Stomach (tissue), 9 donors: Measurements from ENCODE around the gene UBXN2A. TPM values are rescaled to one million over a fixed set of nuclear protein-coding genes. Genes with fewer than 3 reads are reported as not detected.
A peak's percentile ranks its signal among the peaks of the same experiment; 100 is the strongest.

Source experiments
- DNase-seq, 2 donors: peaks; one replicate each; pipeline versions ENCODE4 v3.0.0 to v3.0.0-alpha.2; 2013 to 2019
- H3K27ac ChIP-seq, 5 donors: fragments of 200-600 bp in 4 of 5; sonication (generic) in 4 of 5; one replicate each; pipeline ENCODE4 v1.5.1; 2013 to 2019; ENCODE audit warnings: mild to moderate bottlenecking in 1 of 5, moderate library complexity in 1 of 5
- H3K27me3 ChIP-seq, 3 donors: fragments of 200-600 bp; sonication (generic); one replicate each; pipeline ENCODE4 v1.5.1; 2017 to 2019; ENCODE audit warnings: mixed run types in 1 of 3
- H3K36me3 ChIP-seq, 4 donors: fragments of 200-600 bp; sonication (generic); 1 replicate in 3 of 4; 2 replicates in 1 of 4; pipeline ENCODE4 v1.5.1; 2016 to 2019
- H3K4me1 ChIP-seq, 4 donors: fragments of 200-600 bp; sonication (generic); one replicate each; pipeline ENCODE4 v1.5.1; 2016 to 2019
- H3K4me3 ChIP-seq, 4 donors: fragments of 200-600 bp; sonication (generic) in 3 of 4; one replicate each; pipeline ENCODE4 v1.5.1; 2016 to 2019; ENCODE audit warnings: mild to moderate bottlenecking in 1 of 4
- H3K9me3 ChIP-seq, 4 donors: fragments of 200-600 bp; sonication (generic); one replicate each; pipeline ENCODE4 v1.5.1; 2016 to 2019
- EP300 ChIP-seq: sonication (generic); formaldehyde crosslinking; IDR thresholded peaks from one replicate; pipeline ENCODE4 v1.6.1; 2017; ENCODE audit warnings: antibody characterized with exemption
- POLR2A ChIP-seq, 4 donors: fragments of 450-650 bp; IDR thresholded peaks; one replicate each; pipeline ENCODE4 v1.6.1; 2016; ENCODE audit warnings: antibody characterized with exemption in 4 of 4, control low read depth in 2 of 4, mild to moderate bottlenecking in 1 of 4, moderate library complexity in 1 of 4
- POLR2AphosphoS5 ChIP-seq, 3 donors: sonication (generic); formaldehyde crosslinking; IDR thresholded peaks; one replicate each; pipeline ENCODE4 v1.6.1; 2016; ENCODE audit warnings: antibody characterized with exemption in 3 of 3
- WGBS, 5 donors: extraction: QIAGEN DNeasy Blood & Tissue Kit in 3 of 5; methylation state at CpG; one replicate each; pipeline versions ENCODE4 v1.1.5 to v1.1.7; 2013 to 2018; 5-methylcytosine and 5-hydroxymethylcytosine counted together
- intact Hi-C: fragments of 100-400 bp; cut with DNase I; formaldehyde crosslinking; loops from one replicate; pipeline ENCODE4 v1.15.1; 2023; ENCODE audit warnings: low total_unique reads
- polyA plus RNA-seq, 3 donors: library from polyadenylated mRNA; stranded (reverse); fragments of 200-250 nt; gene quantifications; one replicate each; pipeline ENCODE4 v1.2.3, GENCODE V29; 2013
- total RNA-seq, 5 donors: library from RNA; depleted of rRNA; stranded (reverse); fragments of >200 nt; gene quantifications; one replicate each; pipeline versions ENCODE4 v1.1.0 to v1.2.3, GENCODE V29; 2014 to 2016
- TF ChIP-seq, protein P1 (sequence below), 7 experiments: fragments of 450-650 bp in 4 of 7; fragments of 200-600 bp in 3 of 7; sonication (generic) in 3 of 7; IDR thresholded peaks; one replicate each; pipeline ENCODE4 v1.5.1; 2016 to 2019; ENCODE audit warnings: antibody characterized with exemption in 7 of 7, control low read depth in 2 of 7, mild to moderate bottlenecking in 1 of 7
- donor health status: healthy with polysubstance abuse.
- donor health status: Bipolar disorder and iron deficiency.
- donor health status: healthy.

UBXN2A gene
- total and polyA plus RNA-seq, 8 donors: 3.6 to 53.6 (median 7.6) TPM

DNA sequence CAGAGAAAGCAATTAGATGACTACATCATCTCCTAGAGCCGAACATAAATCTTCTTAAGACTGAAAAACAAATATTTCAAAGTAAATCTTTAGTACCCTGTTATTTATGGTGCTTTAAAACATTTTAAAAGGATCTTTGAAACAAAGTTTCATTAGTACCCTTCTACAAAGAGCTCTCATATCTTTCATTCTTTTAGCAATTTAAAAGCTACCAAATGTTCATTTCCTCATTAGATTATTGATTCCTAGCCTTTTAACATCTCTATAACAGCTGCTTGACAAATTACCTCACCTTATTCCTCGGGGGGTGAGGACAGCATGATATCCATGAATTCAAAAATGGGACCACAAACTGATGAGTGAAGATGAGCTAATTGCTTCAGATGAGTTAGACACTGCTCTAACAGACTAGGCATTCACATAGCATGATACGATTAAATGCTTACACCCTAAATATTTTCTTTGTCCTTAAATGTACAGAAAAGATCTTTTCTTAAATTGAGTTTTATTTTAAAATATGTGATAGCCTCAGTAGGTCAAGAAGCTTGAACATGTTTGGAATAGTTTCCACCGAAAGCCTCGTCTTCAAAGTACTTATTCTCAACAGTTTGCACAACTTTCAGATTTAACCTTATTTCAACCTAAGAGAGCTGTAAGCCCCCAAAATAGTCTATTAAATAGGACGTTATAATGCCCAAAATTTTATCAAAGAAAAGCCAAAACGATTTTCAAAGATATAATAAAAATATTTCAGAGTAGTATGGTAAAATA, 15.5 kb upstream of the UBXN2A start:
- DNase-seq: no peak
- Histone ChIP-seq H3K27me3 (no peaks in the 10 kb centered on the region), H3K27ac (peak overlapping the region in 3 of 5 donors; percentile 94 to 100 (median 98)), H3K4me3 (peak overlapping the region in 3 of 4 donors; percentile 78 to 90 (median 89)), H3K36me3 (no peaks in the 10 kb centered on the region), H3K4me1 (peaks cover 22 to 74% (median 41%) of the 10 kb centered on the region in 4 donors), H3K9me3 (no peaks in the 10 kb centered on the region)
- intact Hi-C loops: loop anchor here (10.0 kb wide), 1 partner anchor 150 kb away; the partner anchor contains the start of gene SF3B6
- WGBS, 5 donors: 22 to 26% (median 23%) methylated on average over 7 of the region's 7 CpGs
- TF ChIP-seq POLR2A (IDR thresholded peaks at IDR 0.05) (no peak), POLR2AphosphoS5 (IDR thresholded peaks at IDR 0.05) (no peak), EP300 (no peak)
- TF ChIP-seq, protein P1, sequence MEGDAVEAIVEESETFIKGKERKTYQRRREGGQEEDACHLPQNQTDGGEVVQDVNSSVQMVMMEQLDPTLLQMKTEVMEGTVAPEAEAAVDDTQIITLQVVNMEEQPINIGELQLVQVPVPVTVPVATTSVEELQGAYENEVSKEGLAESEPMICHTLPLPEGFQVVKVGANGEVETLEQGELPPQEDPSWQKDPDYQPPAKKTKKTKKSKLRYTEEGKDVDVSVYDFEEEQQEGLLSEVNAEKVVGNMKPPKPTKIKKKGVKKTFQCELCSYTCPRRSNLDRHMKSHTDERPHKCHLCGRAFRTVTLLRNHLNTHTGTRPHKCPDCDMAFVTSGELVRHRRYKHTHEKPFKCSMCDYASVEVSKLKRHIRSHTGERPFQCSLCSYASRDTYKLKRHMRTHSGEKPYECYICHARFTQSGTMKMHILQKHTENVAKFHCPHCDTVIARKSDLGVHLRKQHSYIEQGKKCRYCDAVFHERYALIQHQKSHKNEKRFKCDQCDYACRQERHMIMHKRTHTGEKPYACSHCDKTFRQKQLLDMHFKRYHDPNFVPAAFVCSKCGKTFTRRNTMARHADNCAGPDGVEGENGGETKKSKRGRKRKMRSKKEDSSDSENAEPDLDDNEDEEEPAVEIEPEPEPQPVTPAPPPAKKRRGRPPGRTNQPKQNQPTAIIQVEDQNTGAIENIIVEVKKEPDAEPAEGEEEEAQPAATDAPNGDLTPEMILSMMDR (IDR thresholded peaks at IDR 0.05): no peak

DNA sequence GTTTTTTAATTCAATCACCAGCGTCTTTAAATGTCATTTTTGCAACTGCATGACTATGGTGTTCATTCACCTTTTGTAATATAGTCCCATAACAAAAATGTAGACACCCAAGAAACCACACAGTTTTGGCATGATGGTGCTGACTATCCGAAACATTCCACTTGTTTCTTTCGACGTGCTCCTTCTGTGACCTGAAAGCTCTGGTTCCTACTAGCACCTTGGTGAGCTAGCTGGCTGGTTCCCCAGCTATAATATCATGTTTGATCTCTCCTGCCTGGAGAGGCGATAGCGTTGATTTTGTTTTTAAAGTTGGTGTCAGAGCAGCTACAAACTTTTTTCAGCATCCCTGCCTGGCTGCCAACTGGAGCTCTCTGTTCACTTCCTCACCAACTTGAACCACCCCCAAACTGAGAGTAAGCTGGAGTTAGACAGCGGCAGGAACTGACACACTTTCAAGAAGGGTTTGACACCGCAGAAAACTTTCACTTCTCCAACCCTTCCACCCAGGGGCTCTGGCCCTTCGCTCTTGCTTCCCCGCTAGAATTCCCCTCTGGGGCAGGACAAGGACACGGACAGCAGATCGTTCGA, 14.5 kb upstream of the UBXN2A start:
- Histone ChIP-seq H3K9me3 (no peaks in the 10 kb centered on the region), H3K36me3 (peaks cover 0 to 1% (median under 1%) of the 10 kb centered on the region in 4 donors), H3K4me1 (peaks cover 22 to 65% (median 42%) of the 10 kb centered on the region in 4 donors), H3K27me3 (no peaks in the 10 kb centered on the region), H3K4me3 (peak overlapping the region; percentile 78 to 90 (median 84)), H3K27ac (peak overlapping the region; percentile 93 to 100 (median 98))
- 0 to 1% (median 1%) methylated on average over 13 of the region's 13 CpGs for WGBS, 5 donors
- DNase-seq: peak; percentile 52 to 87
- peak; percentile 52 to 58 (median 54) for TF ChIP-seq POLR2AphosphoS5 (IDR thresholded peaks at IDR 0.05)
- no peak for TF ChIP-seq EP300
- intact Hi-C loops: loop anchor here (10.0 kb wide), 1 partner anchor 149 kb away; the partner anchor contains the start of gene SF3B6

DNA sequence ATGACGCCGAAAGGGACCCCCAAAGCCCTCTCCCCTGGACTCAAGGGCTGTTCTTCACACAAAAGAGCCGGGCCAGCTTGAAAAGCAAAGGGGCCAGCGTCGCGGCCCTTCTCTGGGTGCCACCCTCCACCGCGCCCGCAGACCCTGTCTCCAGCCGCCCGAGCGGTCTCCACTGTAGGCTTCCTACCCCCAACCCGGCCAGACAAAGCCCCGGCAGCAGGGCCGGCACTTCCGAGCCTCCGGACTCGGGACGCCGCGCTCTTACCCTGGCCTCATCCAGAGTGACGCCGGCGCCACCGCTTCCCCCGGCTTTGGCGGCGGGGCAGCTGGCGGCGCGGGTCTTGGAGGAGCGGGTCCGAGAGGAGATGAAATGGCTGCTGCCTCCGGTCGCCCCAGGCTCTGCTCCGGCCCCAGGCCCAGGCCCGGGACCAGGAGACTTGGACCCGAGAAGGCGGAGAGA, 13.9 kb upstream of the UBXN2A start:
- TF ChIP-seq, protein P1 (IDR thresholded peaks at IDR 0.05): no peak
- no peak for TF ChIP-seq EP300
- TF ChIP-seq POLR2AphosphoS5 (IDR thresholded peaks at IDR 0.05): no peak
- no peak for TF ChIP-seq POLR2A (IDR thresholded peaks at IDR 0.05)
- no peaks in the 10 kb centered on the region for H3K9me3 ChIP-seq
- 0 to 1% (median 0%) methylated on average over 25 to 39 of the region's 39 CpGs for WGBS, 5 donors
- intact Hi-C loops: loop anchor here (10.0 kb wide), 1 partner anchor 148 kb away; the partner anchor contains the start of gene SF3B6
- H3K27ac ChIP-seq: peak overlapping the region; percentile 93 to 100 (median 98)
- H3K4me1 ChIP-seq: peaks cover 22 to 62% (median 40%) of the 10 kb centered on the region in 4 donors
- DNase-seq: peak in 1 of 2 donors; percentile 43
- peaks cover 0 to 6% (median 3%) of the 10 kb centered on the region in 4 donors for H3K36me3 ChIP-seq
- peak overlapping the region; percentile 78 to 90 (median 84) for H3K4me3 ChIP-seq
- no peaks in the 10 kb centered on the region for H3K27me3 ChIP-seq

DNA sequence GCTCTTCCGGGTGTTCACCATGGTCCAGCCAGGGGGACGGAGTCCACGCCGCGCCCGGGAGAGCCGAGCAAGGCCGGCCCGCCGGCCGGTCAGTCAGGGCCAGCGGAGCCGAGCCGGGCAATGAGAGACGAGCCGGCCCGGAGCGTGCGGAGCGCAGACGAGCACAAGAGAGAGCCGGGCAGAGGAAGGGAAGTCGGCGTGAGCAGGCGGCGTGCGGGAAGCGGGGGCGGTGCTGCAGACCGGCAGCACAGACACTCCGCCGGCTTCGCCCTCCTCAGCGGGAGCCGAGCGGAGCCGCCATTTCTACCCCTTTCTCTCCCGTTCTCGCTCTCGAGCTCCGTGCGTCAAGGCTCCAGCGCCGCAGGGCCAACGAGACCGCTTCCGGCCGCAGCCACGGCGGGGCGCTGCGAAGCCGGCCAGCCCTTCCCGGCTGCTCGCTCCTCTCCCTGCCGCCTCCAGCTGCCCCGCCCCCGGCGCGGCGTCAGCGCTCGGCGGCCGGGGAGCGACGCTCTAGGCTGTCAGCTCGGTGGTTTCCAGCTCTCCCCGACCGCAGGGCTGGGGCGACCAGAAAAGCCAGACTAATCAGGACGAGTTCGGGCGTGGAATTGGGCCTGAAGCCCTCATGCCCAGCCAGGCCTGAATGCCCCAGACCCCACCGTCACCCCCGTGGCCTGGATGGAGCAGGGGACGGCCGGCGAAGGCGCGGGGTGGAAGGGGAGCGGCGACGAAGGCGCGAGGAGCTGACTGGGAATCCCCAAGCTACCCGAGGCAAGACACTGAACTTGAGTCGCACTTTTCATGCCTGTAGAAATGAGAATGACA, 13.3 kb upstream of the UBXN2A start, which contains the start of gene ATAD2B:
TSS of gene ATAD2B (minus strand) at position 374 of the 822 bp plus-strand sequence. CDS start at position 21, 353 bp downstream.
- Histone ChIP-seq H3K36me3 (peaks cover 0 to 9% (median 4%) of the 10 kb centered on the region in 4 donors), H3K27me3 (no peaks in the 10 kb centered on the region), H3K9me3 (no peaks in the 10 kb centered on the region), H3K4me3 (peak within 1 kb of the TSS; percentile 78 to 90 (median 84)), H3K4me1 (peaks cover 22 to 56% (median 37%) of the 10 kb centered on the region in 4 donors), H3K27ac (peak within 1 kb of the TSS; percentile 93 to 100 (median 98))
- WGBS, 5 donors: 0% methylated on average over 32 to 88 of the region's 88 CpGs
- peak; percentile 93 to 99 for DNase-seq
- intact Hi-C loops: loop anchor here (10.0 kb wide), 1 partner anchor 148 kb away; the partner anchor contains the start of gene SF3B6
- TF ChIP-seq, protein P1 (IDR thresholded peaks at IDR 0.05): peak in 5 of 7 experiments; percentile 43 to 90 (median 84)
- TF ChIP-seq EP300: no peak
- peak; percentile 66 to 91 (median 91) for TF ChIP-seq POLR2AphosphoS5 (IDR thresholded peaks at IDR 0.05)
- peak in 1 of 4 donors; percentile 50 for TF ChIP-seq POLR2A (IDR thresholded peaks at IDR 0.05)
